ENCODE data around the gene ANXA1.
"Not testable (repeated sequence)": the region's sequence is repeated elsewhere in the genome, so short reads cannot be mapped to it uniquely, and the experiment has no call there.

The ANXA1 gene

DNA sequence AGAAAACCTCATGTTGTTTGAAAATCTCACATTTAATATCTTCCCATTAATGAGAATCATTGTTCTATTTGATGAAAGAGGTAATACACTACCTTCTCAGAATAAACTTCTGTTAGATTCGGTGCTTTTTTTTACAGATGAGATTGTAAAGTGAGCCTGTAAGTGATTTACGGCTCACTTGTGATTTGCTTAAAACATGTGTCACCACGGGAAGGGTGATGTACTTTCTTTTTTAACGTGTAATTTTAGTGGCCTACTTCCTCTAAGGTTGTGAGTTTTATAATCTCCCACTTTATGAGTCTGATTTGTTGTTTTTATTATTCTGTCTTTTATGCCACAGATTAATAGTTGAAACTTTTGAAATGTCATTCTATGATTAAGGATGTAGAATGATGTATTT lies 15.9 kb downstream of the ANXA1 start:
- no peak for DNase-seq (ENCODE audit: extremely low read depth in 1 of 2, low read depth in 1 of 2)

DNA sequence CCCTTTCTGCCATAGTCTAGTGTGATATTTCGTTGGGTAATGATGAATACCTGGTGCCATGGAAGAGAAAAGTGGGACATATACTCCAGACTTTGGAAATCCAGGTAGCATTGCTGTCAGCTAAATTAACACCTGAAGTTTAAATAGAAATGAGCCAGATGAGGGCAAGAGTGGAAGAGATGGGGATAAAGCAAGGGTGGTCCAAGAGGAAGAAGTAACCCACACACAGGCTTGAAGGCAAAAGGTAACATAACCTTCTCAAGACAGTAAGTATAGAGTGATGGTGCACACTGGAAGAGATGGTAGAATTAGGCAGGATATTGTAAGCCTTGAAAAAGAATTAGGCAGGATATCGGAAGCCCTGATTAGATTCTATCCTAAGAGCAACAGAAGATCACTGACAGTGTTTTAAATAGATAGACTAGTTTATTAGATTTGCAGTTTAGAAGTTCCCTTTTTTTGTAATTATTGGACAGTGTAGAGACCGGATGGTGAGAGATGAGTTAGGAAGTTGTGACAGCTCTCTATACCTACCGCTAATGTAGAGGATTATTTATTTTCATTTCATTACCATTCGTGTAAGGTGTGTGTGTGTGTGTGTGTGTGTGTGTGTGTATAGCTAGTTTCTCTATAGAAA lies 16.8 kb downstream of the ANXA1 start:
- DNase-seq (ENCODE audit: extremely low read depth in 1 of 2, low read depth in 1 of 2), result no peak

DNA sequence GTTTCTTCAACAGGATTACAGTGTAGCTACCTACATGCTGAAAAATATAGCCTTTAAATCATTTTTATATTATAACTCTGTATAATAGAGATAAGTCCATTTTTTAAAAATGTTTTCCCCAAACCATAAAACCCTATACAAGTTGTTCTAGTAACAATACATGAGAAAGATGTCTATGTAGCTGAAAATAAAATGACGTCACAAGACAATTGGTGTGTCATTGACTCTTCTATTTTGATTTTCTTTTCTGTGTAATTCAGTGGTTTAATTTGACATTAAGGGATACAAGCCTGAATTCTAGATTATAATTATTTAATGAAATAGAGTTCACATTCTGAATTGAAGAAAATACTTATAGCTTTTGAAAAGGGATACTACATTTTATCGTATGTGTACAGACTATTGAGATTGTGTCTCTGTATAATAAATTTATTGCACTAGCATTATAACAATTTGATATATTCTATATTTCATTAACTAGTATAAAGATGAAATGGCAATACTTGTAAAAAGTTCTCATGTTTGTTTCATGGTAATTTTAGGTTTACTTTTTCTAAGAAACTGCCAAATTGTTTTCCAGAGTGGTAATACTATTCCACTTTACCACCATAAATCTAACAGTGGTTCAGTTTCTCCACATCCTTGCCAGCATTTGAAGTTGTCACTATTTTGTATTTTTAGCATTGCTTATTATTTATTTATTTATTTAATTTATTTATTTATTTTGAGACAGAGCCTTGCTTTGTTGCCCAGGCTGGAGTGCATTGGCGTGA lies 18.7 kb downstream of the ANXA1 start:
- DNase-seq (ENCODE audit: extremely low read depth in 1 of 2, low read depth in 1 of 2), result no peak

DNA sequence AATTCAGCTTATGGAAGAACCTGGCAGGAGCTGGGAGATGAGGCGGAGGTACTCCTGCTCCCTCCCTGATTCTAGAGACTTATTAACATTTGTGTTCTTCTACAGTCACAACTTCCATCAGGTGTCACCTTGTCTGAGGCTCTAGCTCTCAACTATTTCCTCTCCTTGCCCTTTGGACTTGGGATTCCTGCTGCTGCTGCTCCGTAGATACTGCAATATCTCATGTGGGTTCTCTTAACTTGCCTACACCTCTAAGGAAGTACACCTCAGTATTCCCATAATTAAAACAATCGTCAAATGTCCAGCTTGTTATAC lies 21.2 kb downstream of the ANXA1 start:
- no peak for DNase-seq (ENCODE audit: extremely low read depth in 1 of 2, low read depth in 1 of 2)

DNA sequence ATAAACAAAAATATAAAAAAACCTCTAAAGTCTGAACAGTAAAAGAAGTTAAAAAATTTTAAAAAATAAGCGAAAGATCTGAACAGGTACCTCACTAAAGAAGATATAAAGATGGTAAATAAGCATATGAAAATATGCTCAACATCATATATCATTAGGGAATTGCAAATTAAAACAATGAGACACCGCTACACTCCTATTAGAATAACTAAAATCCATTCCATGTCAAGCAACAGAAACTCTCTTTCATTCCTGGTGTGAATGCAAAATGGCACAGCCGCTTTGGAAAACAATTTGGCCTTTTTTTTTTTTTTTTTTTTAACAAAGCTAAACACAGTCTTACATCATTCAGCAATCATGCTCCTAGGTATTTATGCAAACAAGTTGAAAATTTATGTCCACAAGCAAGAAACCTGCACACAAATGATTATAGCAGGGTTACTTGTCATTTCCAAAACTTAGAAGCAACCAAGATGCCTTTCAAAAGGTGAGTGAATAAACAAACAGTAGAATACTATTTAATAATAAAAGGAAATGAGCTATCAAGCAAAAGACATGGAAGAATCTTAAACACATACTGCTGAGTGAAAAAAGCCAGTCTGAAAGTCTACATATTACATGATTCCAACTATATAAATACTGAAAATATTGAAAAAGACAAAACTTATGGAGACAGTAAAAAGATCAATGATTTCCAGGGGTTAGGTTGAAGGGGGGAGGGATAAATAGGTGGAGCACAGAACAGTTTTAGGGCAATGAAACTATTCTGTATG lies 22.1 kb downstream of the ANXA1 start:
- DNase-seq (ENCODE audit: extremely low read depth in 1 of 2, low read depth in 1 of 2), result no peak

DNA sequence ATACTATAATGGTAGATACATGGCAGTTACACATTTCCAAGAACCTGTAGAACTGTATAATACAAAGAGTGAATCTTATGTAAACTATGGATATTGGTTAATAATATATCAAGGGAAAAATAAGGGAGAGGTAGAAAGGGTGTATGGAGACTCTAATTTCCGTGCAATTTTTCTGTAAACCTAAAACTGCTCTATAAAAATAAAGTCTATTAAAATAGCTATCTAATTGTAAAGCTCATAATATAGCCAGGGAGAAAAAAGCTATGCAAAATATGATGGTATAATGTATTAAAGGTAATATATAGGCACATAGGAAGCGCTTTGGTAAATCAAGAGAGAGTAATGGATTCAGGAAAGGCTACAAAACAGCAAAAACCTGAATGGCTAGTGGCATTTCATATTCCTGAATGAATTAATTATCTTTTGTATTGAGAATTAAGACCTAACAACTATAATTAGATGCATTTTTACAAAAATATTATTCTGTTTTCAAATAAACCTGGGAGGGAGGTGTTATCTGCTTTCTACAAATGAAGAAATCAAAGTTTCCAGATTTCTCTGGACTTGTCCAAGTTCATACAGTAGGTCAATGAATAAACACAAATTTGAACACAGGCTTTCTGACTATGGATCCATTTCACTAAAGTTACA lies 22.8 kb downstream of the ANXA1 start:
- no peak for DNase-seq (ENCODE audit: extremely low read depth in 1 of 2, low read depth in 1 of 2)

DNA sequence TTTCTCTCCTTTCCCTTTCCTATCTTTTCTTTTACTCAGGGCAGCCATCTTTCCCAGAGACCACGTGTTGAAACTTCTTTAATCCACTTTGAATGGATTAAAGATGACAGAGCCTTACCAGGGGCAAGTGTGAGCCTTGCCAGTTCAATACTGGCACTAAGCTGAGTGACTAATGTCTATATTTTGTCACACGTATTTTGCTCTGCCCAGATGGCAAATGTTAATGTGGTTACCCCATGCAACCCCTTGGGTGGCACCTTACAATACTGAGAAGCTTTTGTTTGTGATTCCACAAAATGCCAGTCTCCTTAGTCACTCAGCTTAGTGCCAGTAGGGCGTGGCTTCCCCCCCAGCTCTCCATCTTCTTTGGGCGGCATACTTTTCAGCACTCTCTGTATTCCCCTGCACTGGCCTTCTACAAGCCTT lies 24.8 kb downstream of the ANXA1 start:
- no peak for DNase-seq (ENCODE audit: extremely low read depth in 1 of 2, low read depth in 1 of 2)

DNA sequence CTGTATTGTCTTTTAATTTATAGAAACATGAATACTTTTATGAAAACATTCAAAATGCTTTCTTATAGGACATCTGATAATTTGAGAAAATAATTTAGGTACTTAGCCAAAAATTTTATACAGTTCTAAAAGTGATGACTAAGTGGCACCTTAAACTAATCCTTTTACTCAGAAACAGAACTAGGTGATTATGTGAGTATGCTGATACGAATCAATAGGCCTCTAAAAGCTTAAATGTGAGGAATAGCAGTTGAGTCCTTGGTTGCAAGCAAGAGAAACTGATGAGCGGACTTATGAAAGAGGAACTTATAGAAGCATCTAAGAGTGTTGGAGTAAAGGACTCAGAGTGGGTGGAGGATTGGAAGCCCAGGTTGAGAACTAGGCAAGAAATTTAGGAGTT lies 26.4 kb downstream of the ANXA1 start:
- no peak for DNase-seq (ENCODE audit: extremely low read depth in 1 of 2, low read depth in 1 of 2)

DNA sequence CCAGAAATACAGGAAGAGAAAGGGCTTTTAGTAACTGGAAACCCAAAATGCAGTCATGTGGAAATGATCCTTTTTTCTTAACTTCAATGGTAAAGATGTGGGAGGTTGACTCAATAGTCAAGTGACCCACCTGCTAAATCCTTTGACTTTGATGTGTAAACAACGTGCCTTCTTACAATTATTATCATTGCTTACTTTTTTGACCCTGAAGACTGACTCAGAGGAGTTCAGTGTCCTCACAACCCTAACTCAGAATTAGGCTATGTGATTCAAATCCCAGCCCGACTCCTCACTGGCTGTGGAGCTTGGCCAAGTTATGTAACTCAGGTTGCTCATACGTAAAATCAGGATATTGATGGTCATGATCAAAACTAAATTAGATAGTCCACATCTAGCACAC lies 27.9 kb downstream of the ANXA1 start:
- DNase-seq (ENCODE audit: extremely low read depth in 1 of 2, low read depth in 1 of 2), result no peak

DNA sequence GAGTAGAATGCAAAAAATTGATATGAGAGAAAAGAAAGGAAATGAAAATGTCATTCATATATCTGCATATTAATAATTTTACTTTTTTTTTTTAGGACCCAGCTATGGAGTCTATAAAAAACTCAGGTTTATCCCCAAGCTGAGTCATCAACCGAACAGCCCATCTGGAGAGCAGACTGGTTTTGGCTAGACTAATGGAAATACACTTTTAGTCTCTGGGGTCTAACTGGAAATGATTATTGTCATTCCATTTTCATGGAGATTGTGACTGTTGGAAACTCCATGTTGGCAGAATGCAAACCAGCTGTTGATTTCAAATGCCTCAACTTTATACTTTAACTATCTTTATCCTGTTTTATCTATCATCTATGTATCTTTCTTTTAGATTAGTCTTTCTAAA lies 28.7 kb downstream of the ANXA1 start:
- no peak for DNase-seq (ENCODE audit: extremely low read depth in 1 of 2, low read depth in 1 of 2)

DNA sequence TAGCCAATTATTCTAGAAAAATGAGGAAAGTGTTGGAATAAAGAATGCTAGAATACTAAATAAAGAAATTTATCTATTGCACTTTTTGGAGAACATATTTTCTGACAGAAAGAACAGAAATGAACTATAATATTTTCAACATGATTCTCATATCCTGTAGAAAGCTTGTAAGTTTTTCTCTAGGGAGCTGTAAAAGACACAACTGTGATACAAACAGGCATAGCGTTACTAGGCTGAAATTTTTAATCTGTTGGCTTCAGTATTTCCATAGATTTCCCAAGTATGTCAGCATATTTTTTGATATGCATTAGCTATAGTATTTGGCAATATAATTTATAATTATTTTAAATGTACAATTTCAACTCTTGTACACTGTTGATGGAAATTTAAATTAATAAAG lies 31.3 kb downstream of the ANXA1 start:
- no peak for DNase-seq (ENCODE audit: extremely low read depth in 1 of 2, low read depth in 1 of 2)

DNA sequence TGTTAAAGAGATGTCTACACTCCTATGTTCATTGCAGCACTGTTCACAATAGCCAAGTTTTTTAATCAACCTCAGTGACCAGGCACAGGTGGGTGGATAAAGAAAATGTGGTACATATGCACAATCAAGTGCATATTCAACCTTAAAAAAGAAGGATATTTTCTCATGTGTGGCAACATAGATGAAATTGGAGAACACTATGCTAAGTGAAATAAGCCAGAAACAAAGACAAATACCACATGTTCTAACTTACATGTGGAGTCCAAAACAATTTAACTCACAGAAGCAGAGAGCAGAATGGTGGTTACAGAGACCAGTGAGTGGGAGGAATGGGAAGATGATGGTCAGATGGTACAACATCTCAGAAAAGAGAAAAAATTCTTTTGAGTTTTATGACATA lies 31.8 kb downstream of the ANXA1 start:
- no peak for DNase-seq (ENCODE audit: extremely low read depth in 1 of 2, low read depth in 1 of 2)

DNA sequence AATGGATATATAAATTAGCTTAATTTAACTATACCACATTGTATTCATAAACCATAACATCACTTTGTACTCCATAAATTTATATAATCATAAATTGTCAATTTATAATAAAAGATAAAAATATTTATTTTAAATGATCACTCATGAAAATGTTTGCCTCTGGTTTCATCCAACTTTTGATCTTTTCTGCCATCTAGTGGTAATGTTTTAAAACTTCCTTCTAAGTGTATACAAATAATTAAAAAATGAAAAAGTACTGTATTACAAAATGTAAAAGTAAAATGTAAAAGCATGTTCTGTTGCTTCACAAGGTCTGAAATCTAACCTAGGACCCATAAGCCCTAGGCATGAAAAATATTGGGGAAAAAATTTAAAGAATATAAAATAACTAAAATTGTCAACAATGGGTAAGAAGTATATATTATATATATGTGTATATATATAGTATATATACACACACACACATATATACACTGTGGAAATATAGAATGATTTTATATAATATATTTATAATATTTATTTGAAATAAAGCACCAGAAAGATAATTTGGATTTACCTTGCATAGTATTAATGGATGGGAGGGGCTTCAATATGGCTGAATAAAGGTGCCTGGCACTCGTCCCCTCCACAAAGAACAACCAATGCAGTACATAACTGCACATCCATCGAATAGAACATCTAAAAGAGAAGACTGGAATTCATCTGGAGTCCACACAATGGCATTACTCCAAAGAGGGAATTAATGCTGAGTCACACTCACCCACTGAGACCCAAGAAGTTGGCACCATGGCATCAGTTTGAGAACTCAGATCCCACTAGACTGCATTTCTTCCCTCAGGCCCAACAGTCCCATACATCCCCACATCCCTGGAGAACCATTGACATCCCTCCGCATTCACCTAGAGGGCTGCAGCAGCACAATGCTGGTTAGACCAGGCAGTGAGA lies 32.5 kb downstream of the ANXA1 start:
- DNase-seq (ENCODE audit: extremely low read depth in 1 of 2, low read depth in 1 of 2), result no peak

DNA sequence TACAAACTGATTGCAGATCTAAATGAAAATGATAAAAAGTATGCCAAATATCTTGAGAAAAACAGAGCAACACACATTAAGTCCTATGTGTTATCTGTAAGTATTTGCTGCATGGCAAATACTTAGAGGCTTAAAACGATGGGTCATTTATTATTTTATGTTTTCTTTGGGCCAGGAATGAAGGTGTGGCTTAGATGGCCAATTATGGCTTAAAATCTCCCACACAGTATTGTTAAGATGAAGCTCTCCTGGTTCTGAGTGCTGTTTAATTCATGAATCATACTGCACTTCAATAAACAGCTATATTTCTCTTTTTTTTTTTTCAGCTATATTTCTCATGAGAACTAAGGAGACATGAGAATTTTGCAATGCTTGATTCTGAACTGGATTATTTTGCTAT lies 39.4 kb downstream of the ANXA1 start:
- DNase-seq (ENCODE audit: extremely low read depth in 1 of 2, low read depth in 1 of 2), result not testable (repeated sequence)

DNA sequence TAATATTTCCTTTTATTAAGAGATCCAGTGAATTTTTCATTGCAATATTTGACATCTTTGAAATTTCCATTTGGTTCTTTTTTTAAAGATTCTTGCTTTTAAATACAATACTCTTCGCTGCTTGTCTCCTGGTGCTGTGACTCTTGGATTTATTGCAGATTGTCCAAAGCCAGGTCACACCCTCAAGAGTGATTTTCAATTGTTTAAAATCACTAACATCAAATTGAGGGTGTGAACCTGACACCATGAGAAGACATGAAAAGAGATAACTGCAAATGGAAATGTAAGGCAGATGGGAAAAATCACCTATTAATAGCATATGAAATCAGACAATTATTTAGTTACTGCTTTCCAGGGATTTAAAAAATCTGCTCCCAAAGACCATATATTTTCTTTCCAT lies 42.6 kb downstream of the ANXA1 start:
- DNase-seq (ENCODE audit: extremely low read depth in 1 of 2, low read depth in 1 of 2), result no peak

DNA sequence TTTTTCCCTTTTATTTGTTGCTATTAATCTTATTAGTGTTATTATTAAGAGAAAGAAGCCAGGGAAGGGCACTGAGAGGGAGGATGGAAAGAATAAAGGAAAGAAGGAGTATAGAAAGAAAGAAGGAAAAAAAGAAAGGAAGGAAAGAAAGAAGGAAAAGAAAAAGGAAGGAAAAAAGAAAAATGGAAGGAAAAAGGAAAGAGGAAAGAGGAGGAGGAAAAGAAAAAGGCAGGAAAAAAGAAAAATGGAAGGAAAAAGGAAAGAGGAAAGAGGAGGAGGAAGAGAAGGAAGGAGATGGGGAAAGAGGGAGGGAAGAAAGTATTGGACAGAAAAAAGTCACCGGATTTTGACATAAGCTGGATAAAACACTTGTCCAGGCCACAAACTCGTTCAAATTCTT lies 47.8 kb downstream of the ANXA1 start:
- DNase-seq (ENCODE audit: extremely low read depth in 1 of 2, low read depth in 1 of 2), result no peak

DNA sequence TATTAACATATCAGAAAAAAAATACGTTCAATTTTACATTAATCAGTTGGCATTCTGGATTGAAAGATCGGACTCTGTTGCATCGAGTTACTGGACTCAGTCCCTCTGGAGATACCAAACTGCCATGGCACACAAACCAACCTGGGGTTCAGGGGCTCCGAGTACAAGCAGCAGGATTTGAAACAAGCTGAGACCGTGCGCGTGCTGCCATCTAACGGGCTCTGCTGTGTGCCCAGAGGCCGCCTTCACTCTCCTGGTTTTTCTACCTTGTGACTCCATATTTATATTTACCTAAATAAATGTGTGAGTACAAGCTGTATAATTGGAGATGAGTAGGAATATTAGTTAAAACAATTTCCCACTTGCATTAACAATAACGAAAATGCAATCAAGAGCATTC lies 48.2 kb downstream of the ANXA1 start:
- no peak for DNase-seq (ENCODE audit: extremely low read depth in 1 of 2, low read depth in 1 of 2)

DNA sequence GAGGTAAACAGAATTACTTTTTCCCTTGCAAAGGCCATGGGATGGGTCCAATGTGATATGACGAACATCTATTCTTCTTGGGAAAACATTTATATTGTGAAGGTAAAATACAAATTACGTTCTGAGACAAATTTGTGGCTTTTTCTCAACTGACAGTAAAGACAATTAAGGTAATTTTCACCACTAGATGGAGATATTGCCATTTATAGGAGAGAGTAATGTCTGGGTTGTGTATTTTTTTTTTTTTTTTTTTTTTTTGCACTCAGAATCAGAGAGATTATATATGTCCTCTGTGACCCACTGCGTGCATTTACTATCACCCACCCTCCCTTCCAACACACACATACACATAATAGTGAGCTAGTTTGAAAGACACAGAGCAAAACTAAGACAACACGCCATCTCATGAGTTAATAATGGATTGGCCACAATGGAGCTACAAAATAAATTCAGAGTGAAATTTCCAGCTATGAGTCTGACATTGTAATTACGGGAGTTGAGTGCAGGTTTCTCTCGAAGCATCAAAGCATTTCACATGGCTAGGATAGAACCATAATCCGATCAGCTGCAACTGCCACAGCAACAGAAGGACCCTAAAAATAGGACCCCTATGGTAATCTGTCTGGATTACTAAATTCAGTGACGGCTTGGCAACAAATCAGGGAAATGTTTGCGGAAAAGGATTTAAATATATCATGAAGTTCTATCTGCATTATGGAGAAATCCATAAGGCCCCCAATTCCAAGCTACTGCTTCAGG lies 49.2 kb downstream of the ANXA1 start:
- no peak for DNase-seq (ENCODE audit: extremely low read depth in 1 of 2, low read depth in 1 of 2)

DNA sequence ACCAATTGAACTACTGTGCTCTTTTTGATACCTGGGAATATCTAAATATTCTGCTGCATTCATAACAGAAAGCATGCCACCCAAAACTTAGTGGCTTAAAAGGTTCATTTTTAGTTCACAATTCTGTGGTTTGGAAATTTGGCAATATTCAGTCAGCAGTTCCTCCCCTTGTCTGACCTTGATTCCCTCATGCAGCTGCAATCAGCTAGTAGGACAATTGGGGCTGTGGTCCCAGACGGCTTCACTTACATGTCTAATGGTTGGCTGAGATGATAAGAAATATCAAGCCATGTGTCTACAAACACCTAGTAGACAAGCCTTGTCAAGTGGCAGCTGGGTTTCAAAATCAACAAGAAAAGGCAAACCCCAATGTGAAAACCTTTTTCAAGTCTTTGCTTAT lies 51.3 kb downstream of the ANXA1 start:
- no peak for DNase-seq (ENCODE audit: extremely low read depth in 1 of 2, low read depth in 1 of 2)

DNA sequence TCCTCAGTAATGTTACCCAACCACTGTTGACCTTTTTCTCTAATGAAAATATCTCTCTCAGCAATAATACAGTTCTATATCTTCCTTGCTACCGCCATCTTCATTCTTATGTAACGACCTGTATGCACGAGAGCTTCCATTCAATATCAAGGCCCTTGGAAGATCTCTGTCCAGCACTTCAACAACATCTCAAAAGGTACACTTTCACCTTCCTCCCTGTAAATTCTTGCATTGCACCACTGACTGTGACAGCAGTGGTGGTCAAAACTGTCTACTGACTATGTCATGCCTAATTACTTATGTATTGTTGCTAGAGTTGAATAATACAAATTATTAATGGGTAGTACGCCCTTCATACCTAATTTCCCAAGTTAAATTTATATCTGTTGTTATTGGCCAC lies 53.3 kb downstream of the ANXA1 start:
- DNase-seq (ENCODE audit: extremely low read depth in 1 of 2, low read depth in 1 of 2), result no peak

Measured in stimulated activated CD8-positive, alpha-beta memory T cell treated with anti-CD3 and anti-CD28 coated beads, Interleukin-7, amount 100 ng/mL, for 48 hours (primary cell).